SH-SY5Y (cell line): ENCODE results near the gene CZIB.

Experiments
- GATA2 ChIP-seq: IDR thresholded peaks from 2 replicates; pipeline ENCODE4 v1.6.1; 2011; ENCODE audit warnings: mild to moderate bottlenecking, low read depth, low read length
- GATA3 ChIP-seq: IDR thresholded peaks from 2 replicates; pipeline ENCODE4 v1.6.1; 2011; ENCODE audit warnings: low read depth, mild to moderate bottlenecking, low read length, moderate library complexity

DNA sequence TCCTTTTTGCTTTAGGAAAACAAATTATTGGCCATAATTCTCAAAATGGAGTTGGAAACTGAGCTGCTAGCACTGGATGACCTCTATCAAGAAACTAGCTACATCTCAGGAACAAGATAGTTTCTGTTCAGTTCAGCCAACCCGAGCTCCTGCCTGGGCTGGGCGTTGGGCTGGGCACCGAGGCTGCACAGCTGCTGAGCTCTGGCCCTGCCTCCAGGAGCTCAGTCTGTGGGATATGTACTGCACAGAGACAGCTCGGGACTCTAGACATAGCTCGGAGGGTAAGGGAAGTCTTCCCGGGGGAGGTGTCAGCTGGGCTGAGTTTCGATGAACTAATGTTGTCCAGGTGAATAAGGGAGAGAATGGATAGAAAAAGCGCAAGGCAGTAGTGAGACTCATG is 53.5 kb downstream of the CZIB start:
- no peak for TF ChIP-seq GATA2
- TF ChIP-seq GATA3 = no peak
